NCI-H1092 (cell line): ENCODE data around the gene ADCY4.
"Not testable (repeated sequence)": the region's sequence is repeated elsewhere in the genome, so short reads cannot be mapped to it uniquely, and the experiment has no call there.

Source experiments
- DNase-seq: peaks from one replicate; lab custom pipeline; 2025; lab: John Stamatoyannopoulos, UW

Gene ADCY4

DNA sequence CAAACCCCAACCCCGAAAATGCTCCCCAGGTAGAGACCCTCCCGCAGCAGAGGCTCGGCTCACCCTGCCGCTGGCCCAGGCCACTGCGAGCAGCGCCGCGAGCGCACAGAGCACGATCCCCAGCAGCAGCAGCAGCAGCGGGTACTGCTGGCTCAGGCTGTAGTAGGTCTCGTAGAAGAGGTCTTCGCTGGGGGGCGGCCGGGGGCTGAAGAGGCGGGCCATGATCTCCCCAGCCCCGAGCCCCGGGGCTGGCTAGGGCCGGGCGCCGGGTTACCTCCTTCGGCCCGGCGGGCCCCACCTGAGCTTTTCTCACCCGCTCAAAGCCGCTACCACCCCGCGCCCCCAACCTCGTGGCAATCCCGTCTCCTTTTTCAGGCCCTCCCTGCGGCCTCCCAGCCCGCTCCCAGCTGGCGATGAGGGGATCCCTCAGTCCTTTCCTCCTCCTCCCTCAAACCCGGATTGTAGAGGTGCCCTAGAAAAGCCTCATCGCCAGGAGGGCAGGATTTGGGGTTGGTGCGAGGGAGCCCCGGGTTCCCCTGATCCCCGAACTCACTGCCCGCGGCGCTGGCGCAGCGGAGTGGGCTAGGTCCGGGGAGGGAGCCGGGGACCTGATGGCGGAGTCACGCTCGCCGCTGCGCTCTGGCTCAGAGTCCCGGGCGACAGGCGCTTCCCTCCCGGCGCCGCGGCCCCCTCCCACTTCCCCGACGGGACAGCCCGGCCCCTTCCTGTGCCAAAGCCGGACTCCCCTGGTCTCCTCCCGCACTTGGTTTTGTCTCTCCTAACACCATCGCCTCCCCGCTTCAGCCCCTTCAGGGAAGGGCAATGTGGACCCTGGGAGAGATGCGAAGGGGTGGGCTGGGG lies at the start of gene ADCY4:
Gene ADCY4, minus strand, starts transcription at position 641 of the 861 bp plus-strand sequence. Its CDS starts 419 bp downstream, at position 222.
- no peak for DNase-seq

GRCh38 chr14:24384169-24384568 lies 49.3 kb upstream of the ADCY4 start:
- DNase-seq = no peak

DNA sequence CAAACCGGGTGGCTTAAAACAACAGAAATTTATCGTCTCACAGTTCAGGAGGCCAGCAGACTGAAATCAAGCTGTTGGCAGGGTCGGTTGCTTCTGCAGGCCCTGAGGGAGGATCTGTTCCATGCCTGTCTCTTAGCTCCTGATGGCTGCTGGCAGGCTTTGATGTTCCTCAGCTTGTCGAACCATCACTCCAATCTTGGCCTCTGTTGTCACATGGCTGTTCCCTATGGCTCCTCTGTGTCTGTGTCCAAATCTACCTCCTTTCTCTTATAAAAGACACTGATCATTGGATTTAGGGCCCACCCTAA lies 47.1 kb upstream of the ADCY4 start:
- no peak for DNase-seq

DNA sequence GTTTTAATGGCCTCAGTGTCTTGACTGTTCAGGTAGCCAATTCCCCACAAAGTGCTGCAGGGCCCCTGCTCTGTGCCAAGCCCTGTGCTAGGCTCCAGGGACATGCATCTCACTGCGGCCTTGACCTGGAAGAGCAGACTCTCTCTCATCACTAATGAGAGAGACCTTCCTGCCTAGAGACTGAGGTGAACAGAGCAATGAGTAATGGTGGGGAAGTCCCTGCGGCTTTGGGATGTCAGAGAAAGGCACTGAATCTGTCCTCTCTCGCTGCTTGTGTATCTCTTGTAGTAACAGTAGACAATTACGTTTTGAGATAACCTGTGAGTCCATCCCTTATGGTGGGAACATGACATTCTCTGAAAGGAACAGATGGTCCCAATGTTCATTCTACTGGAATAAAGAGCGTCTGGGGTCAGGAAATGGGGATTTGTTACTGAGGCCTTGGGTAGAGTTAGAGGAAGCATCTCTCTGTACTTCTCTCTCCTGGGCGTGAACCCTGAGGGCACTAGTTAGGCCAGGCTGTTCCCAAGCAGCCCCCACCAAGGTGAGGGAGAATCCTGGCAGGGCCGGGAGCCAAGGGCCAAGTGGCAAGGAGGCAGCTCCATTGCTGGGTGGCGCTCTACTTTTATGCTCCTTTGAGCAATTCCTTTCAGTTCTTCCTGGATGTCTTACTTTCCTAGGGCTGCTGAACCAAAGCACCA lies 46.6 kb upstream of the ADCY4 start:
- DNase-seq = no peak

GRCh38 chr14:24379907-24380730 lies 45.2 kb upstream of the ADCY4 start:
- DNase-seq = no peak

- no peak for DNase-seq
These were observed 44.4 kb upstream of the ADCY4 start for GRCh38 chr14:24378981-24379906.

GRCh38 chr14:24378327-24378726 lies 43.5 kb upstream of the ADCY4 start:
- DNase-seq = no peak

DNA sequence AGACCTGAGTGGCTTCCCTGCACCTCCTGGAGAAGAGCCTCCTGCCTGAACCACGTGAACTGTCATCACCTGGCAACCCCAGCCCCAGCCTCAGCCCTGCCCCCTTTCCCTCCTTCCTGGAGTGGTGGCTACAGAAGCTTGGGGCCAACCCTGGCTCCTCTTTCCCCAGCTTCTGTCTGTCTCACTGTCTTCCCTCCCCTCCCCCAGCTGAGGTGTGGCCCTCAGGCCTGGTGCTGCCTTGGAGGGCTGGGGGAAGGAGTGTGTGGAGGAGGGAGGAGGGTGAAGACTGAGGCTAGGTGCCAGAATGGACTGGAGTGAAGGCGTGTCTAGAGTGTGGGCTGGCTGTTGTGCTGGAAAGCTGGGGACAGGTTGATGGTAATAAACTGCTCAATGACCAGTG lies 42.8 kb upstream of the ADCY4 start:
- DNase-seq = no peak

DNA sequence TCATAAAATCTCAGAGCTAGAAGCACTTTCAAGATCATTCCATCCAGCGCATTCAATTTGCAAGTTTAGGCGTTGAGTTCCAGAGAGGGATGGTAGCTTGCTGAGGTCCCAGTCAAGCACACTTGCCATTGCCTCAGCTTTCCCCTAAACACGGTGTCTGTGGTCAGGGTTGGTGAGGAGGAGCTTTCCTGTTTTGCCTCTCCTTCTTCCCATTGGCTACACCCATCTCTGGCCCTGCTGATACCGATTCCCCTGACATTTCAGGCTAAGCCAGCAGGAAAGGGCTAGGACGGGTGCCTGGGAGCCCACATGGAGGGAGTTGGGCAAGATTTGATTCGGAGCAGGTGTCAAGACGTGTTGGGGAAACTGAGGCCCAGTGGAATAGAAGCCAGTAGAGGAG lies 42.3 kb upstream of the ADCY4 start:
- no peak for DNase-seq

DNA sequence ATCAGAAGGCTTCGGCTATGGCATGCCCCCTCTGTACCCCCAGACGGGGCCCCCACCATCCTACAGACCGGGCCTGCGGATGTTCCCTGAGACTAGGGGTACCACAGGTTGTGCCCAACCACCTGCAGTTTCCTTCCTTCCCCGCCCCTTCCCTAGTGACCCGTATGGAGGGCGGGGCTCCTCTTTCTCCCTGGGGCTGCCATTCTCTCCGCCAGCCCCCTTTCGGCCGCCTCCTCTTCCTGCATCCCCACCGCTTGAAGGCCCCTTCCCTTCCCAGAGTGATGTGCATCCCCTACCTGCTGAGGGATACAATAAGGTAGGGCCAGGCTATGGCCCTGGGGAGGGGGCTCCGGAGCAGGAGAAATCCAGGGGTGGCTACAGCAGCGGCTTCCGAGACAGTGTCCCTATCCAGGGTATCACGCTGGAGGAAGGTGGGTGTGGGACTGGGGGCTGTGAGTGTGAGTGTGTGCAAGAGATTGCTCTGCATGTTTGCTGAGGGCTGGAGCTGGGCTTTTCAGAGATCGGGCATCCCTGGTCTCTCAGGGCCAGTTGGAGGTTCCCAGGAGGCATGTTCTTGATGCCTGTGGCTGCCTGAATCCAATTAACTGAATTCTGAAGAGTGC lies 41.7 kb upstream of the ADCY4 start:
- DNase-seq = no peak

GRCh38 chr14:24372701-24373416 lies 38.0 kb upstream of the ADCY4 start:
- no peak for DNase-seq

GRCh38 chr14:24371605-24372004 lies 36.7 kb upstream of the ADCY4 start:
- DNase-seq = not testable (repeated sequence)

- no peak for DNase-seq
These were observed 35.9 kb upstream of the ADCY4 start for GRCh38 chr14:24370748-24371147.

GRCh38 chr14:24369907-24370687 lies 35.2 kb upstream of the ADCY4 start:
- DNase-seq = no peak

DNA sequence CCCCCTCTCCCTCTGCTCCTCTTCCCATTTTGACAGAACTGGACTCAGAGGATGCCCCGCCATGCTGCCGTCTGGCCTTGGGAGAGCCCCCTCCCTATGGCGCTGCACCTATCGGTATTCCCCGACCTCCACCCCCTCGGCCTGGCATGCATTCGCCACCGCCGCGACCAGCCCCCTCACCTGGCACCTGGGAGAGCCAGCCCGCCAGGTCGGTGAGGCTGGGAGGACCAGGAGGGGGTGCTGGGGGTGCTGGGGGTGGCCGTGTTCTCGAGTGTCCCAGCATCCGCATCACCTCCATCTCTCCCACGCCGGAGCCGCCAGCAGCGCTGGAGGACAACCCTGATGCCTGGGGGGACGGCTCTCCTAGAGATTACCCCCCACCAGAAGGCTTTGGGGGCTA lies 34.6 kb upstream of the ADCY4 start:
- no peak for DNase-seq

DNA sequence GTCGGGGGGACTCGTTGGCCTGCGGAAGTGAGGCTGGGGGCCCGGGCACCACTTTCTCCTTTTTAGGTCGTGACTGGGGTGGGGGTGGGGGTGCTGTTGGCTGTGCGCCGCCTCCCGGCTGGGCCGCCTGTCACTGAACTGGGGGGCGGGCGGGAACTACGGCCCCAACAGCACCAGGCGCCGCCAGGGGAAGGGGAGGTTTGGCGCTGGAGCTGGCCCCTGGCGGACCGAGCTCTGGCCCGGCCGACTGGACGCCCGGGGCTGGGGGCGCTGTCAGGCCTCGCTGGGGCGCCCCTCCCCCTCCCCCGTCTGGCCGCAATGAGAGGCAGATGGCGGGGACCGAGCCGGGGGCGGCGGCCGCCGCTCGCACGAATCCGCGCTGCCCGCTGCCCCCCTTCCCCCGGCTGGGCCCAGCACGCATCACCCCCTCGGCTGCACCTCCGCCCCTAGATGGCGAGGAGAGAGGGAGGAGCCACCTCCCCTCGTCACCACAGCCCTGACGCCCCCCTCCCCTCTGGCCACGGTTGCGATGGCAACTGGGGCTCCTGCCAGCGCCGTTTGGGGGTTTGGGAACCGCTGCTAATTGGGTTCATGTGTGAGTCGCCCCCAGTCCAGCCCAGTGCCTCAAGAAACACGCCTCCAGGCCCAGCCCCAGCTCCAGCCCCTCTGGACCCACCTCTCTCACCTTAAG lies 33.8 kb upstream of the ADCY4 start:
- peak; percentile 78 for DNase-seq

- no peak for DNase-seq
These were observed 33.3 kb upstream of the ADCY4 start for GRCh38 chr14:24368212-24368561.

DNA sequence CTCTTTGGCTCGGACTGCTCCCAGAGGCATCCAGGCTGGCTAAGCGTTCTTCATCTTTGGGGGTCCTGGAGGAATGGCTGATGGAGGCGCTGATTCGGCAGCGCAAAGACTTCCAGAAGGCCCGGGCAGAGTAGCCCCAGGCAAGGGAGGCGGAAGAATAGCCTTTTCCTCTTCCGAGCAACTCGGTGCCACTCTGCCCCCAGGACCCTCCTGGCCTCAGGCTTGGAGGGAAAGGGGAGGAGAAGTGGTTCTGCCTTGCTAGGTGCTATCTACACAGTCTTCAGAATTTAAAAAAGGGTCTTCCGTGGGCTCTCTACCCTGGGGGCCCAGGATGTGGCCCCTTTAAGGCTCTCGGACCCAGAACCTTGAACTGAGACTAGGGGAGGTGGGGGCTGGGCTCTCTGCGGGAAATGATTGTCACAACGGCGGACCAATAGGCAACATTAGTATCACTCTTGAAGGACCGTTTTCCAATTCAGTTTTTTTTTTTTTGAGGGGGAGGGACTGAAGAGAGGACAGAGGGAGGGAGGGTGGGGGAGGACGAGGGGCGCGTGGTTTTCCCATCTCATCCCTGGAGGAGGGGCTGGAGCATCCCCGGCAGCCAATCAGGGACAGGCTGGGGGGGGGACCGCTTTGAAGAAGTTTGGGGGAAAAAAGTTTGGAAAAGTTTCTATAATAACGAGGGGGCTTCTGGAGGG lies 32.8 kb upstream of the ADCY4 start, which contains the start of gene NFATC4:
Gene NFATC4, plus strand, starts transcription at position 671 of the 698 bp plus-strand sequence. CDS start 157 bp downstream, outside the sequence.
- peak; percentile 90 for DNase-seq
